Activated T-cell treated with anti-CD3 and anti-CD28 coated beads for 24 hours (primary cell): ENCODE data around the gene TDG.
A peak's percentile ranks its signal among the peaks of the same experiment; 100 is the strongest.

Experiments used
- DNase-seq: peaks from one replicate; pipeline ENCODE4 v3.0.0-alpha.2; 2020; ENCODE audit warnings: low read depth

The TDG gene

DNA sequence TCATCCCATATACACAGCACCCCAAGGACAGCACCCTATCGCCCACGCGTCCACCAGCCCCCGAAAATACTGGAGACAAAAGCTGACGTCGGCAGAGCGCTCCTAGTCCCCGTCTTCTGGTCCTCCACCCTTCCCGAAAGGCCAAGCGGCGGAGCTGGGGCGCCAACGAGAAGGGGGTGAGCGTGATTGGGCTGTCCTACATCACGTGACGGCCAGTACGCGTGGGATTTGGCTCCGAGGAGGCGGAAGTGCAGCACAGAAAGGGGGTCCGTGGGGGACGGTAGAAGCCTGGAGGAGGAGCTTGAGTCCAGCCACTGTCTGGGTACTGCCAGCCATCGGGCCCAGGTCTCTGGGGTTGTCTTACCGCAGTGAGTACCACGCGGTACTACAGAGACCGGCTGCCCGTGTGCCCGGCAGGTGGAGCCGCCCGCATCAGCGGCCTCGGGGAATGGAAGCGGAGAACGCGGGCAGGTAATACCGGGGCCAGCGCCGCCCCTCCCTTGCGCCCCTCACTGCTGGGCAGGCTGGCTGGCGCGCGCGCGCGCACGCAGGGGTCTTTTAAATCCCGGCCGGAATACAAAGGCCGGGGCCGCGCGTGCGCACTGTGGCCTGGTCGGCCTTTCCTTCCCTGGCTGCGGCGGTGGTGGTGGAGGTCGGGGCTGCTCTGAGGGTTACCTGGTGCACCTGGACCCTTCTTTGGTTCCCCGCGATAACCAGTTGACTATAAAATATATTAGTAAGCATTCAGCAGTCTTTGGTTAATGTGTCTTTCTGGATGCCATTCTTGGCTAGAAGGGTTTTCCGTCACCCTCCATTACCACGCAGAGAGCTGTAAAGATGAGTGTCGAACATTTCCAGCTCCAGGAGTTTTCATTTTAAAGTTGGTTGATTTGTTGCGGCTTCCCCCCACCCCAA lies at the start of gene TDG:
TSS of gene TDG (plus strand) at position 283 of the 915 bp plus-strand sequence. CDS start at position 449, 166 bp downstream.
- DNase-seq: peak; percentile 96

GRCh38 chr12:103917873-103918272 lies 47.8 kb upstream of the TDG start:
- DNase-seq: no peak

DNA sequence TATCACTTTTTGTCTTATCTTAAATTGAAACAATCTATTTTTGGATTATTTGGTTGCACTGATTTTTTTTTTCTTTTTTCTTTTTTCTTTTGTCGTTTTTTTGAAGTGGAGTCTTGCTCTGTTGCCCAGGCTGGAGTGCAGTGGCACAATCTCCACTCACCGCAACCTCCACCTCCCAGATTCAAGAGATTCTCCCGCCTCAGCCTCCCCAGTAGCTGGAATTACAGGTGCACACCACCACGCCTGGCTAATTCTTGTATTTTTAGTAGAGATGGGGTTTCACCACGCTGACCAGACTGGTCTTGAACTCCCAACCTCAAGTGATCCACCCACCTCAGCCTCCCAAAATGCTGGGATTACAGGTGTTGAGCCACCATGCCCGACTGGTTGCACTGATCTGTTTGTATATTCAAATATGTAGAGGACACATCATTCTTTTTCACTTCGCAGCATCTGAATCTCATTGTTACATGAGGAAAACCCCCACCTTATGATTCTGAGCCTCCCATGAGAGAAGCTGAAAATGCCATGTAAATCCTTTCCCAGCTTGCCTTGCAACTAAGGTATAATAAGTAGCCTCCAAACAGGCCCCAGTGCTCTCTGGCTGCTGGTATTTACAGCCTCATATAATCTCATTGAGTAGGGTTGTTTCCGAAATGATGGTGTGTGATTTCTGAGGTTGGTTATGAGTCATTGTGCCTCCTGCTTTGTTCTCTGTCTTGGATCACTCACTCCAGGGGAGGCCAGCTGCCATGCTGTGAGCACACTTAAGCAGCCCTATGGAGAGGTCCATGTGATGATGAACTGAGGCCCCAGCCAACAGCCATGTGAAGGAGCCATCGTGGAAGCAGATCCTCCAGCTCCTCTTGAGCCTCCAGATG lies 40.7 kb upstream of the TDG start:
- peak; percentile 39 for DNase-seq

- DNase-seq: peak; percentile 21
These were observed 37.0 kb upstream of the TDG start for GRCh38 chr12:103928682-103929045.

DNA sequence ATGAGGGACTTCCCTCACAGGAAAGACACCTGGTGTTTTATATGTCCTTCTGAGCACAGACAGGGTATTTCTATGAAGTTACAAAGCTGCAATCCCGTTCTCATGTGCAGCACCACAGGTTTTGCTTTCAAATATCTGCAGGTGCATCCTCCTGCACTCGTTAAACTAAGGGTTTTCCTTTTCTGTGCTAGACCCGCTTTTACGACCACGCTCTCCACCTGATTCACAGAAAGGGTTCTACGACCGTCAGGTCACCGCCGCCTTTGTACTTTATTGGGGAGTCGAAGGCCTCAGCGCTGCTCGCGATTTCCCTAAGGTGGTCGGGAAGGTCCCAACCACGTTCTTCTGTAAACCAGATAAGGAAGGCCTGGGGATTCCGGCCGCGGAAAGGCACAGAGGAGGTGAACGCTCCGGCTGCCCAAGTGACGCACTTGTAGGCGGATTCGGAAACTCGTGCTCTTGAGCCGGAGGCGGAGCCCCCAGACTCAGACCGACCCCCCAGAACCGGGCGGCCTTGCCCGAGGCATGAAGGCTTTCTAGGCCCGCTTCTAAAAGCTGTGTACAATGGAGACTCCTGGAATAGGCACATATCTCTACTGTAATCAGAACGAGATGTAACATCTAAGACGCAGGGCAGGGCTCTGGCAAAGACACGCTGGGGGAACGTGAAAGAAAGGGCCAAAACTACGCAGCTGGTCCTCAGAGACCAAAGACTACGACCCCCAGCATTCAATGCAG lies 36.5 kb upstream of the TDG start:
- peak; percentile 75 for DNase-seq

GRCh38 chr12:103929784-103930033 lies 36.0 kb upstream of the TDG start:
- no peak for DNase-seq

DNA sequence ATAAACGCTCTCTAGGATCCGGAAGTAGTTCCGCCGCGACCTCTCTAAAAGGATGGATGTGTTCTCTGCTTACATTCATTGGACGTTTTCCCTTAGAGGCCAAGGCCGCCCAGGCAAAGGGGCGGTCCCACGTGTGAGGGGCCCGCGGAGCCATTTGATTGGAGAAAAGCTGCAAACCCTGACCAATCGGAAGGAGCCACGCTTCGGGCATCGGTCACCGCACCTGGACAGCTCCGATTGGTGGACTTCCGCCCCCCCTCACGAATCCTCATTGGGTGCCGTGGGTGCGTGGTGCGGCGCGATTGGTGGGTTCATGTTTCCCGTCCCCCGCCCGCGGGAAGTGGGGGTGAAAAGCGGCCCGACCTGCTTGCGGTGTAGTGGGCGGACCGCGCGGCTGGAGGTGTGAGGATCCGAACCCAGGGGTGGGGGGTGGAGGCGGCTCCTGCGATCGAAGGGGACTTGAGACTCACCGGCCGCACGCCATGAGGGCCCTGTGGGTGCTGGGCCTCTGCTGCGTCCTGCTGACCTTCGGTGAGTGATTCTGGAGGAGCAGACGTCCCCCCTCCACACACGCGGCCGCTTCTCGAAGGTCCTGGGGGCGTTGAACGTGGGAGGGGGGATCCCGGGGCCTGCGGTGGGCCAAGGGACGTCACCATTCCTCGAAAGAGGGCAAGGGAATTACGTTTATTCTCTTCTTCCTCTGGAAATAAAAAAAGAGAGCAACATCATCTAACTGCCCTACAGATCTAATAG lies 35.5 kb upstream of the TDG start, which contains the start of gene HSP90B1:
TSS of gene HSP90B1 (plus strand) at position 377 of the 753 bp plus-strand sequence. CDS start at position 483, 106 bp downstream.
- peak; percentile 99 for DNase-seq

DNA sequence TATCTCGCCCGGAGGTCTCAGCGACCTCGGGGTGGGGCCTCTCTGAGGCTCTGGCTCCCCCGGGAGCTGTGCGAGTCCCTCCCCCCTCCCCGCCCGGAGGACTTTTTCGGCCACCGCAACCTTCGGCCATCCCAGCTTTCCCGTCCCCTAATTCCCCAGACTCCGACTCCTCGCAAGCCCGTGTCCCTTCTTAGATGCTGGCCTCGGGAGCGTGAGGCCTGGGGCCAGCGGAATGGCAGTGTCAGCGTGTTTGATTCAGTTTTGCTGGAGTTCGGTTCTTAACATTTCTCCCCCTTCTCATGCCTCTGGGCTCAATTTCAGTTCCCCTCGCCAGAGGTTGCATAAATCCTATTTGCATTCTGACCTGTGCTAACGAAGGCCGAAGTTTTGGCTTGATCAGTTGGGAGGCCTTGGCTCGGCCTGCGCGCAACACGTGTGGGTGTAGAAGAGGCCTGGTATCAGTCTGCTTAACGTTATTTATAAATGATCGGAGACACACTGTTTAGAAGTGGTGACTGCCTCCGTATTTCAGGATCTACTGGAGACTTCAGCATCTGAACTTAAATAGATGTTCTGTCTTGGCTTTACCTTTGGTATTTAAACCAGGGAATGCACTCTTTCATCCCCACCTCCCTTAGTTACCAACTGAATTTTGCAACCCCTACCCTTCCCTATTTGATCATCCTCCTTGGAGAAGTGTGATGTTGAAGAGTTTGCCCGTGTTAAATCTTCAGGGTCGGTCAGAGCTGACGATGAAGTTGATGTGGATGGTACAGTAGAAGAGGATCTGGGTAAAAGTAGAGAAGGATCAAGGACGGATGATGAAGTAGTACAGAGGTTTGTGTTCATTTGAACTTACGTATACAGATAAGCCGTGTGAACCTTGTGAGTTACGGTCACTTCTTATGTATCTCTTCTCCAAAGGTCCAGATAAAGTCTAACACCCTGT lies 34.6 kb upstream of the TDG start:
- no peak for DNase-seq

DNA sequence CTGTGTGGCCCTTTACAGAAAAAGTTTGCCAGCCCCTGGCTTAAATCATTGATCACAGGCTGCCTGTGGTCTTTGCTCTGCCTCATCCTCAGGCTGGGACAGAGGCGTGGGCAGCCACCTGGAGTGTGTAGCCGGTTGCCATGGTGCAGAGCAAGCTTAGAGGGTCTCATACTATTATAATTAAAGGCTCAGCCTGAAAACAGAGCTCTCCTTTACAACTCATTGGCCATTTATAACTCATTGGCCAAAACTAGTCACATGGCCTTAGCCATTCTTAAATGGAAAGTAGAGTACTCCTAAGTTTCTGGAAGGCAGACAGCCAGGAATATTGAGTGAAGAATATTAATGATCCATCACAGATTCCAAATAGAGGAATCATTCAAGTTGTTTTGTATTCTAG lies 32.4 kb upstream of the TDG start:
- DNase-seq: no peak

- no peak for DNase-seq
These were observed 29.0 kb upstream of the TDG start for GRCh38 chr12:103936679-103937078.

DNA sequence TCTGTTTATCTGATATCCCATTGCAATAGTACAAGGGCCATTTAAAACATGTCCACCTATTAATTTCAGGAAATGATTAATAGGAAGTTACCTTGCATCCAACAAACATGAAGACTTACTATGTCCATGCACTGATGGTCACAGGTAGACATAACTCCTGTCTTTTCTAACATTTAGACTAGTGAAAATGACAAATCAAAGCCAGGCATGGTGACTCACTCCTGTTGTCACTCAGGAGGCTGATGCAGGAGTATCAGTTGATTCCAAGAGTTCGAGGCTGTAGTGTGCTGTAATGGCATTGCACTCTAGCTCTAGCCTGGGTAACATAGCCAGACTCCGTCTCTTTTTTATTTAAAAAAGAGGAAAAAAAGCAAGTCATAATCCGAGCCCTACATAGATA lies 20.7 kb upstream of the TDG start:
- DNase-seq: no peak

- no peak for DNase-seq
These were observed 17.7 kb upstream of the TDG start for GRCh38 chr12:103947871-103948555.

GRCh38 chr12:103948746-103949406 lies 16.8 kb upstream of the TDG start:
- no peak for DNase-seq

- no peak for DNase-seq
These were observed 13.2 kb upstream of the TDG start for GRCh38 chr12:103952497-103952896.

- DNase-seq: no peak
These were observed 9.7 kb upstream of the TDG start for GRCh38 chr12:103955811-103956508.

GRCh38 chr12:103956509-103957027 lies 9.1 kb upstream of the TDG start:
- no peak for DNase-seq

DNA sequence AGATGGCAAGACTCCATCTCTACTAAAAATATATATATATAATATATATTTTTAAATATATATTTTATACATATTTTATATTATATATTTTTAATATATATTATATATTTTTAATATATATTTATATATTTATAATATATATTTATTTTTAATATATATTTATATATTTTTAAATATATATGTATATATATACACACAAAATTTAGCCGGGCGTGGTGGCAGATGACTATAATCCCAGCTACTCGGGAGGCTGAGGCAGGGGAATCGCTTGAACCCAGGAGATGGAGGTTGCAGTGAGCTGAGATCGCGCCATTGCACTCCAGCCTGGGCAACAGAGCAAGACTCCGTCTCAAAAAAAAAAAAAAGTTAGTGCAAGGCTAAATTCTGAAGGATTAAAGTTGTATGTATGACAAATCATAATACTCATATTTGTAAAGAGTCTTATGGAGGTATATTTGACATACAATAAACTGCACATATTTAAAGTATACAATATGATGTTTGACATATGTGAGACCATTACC lies 7.7 kb upstream of the TDG start:
- DNase-seq: no peak

GRCh38 chr12:103958621-103959020 lies 7.1 kb upstream of the TDG start:
- DNase-seq: no peak
